ENCODE data around the gene NBL1.

DNA sequence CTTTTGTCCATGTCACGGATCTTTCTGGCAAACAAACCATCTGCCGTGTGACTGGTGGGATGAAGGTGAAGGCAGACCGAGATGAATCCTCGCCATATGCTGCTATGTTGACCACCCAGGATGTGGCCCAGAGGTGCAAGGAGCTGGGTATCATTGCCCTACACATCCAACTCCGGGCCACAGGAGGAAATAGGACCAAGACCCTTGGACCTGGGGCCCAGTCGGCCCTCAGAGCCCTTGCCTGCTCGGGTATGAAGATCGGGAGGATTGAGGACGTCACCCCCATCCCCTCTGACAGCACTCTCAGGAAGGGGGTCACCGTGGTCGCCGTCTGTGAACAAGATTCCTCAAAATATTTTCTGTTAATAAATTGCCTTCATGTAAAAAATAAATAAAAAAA is 35.9 kb upstream of the NBL1 start:
- TF ChIP-seq POLR2A (IDR thresholded peaks at IDR 0.05), result no peak
- TF ChIP-seq, protein P1, sequence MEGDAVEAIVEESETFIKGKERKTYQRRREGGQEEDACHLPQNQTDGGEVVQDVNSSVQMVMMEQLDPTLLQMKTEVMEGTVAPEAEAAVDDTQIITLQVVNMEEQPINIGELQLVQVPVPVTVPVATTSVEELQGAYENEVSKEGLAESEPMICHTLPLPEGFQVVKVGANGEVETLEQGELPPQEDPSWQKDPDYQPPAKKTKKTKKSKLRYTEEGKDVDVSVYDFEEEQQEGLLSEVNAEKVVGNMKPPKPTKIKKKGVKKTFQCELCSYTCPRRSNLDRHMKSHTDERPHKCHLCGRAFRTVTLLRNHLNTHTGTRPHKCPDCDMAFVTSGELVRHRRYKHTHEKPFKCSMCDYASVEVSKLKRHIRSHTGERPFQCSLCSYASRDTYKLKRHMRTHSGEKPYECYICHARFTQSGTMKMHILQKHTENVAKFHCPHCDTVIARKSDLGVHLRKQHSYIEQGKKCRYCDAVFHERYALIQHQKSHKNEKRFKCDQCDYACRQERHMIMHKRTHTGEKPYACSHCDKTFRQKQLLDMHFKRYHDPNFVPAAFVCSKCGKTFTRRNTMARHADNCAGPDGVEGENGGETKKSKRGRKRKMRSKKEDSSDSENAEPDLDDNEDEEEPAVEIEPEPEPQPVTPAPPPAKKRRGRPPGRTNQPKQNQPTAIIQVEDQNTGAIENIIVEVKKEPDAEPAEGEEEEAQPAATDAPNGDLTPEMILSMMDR (IDR thresholded peaks at IDR 0.05), result no peak
